Neuronal stem cell (in vitro differentiated cells): ENCODE measurements around the gene BAIAP2.

Source experiments
- DNase-seq: peaks from one replicate; pipeline ENCODE4 v3.0.0-alpha.2; 2013; ENCODE audit warnings: low spot score
- H2AFZ ChIP-seq: one replicate; pipeline ENCODE4 v1.6.1; 2013; ENCODE audit warnings: mild to moderate bottlenecking, low read length, inconsistent platforms
- H2AK5ac ChIP-seq: 2 replicates; pipeline ENCODE4 v1.6.1; 2013; ENCODE audit warnings: low read depth, mild to moderate bottlenecking, inconsistent platforms, low read length, moderate library complexity, mixed read lengths
- H2BK120ac ChIP-seq: 2 replicates; pipeline ENCODE4 v1.6.1; 2013; ENCODE audit warnings: low read depth, mild to moderate bottlenecking, inconsistent platforms, low read length, moderate library complexity, mixed read lengths
- H2BK12ac ChIP-seq: one replicate; pipeline ENCODE4 v1.6.1; 2013; ENCODE audit warnings: low read length, inconsistent platforms
- H2BK15ac ChIP-seq: 2 replicates; pipeline ENCODE4 v1.6.1; 2013; ENCODE audit warnings: mild to moderate bottlenecking, low read length, inconsistent platforms, mixed read lengths
- H2BK5ac ChIP-seq: one replicate; pipeline ENCODE4 v1.6.1; 2013; ENCODE audit warnings: inconsistent platforms, mild to moderate bottlenecking, low read length, moderate library complexity
- H3K14ac ChIP-seq: one replicate; pipeline ENCODE4 v1.6.1; 2013; ENCODE audit warnings: low read length, inconsistent platforms
- H3K18ac ChIP-seq: 2 replicates; pipeline ENCODE4 v1.6.1; 2013; ENCODE audit warnings: low read length, inconsistent platforms
- H3K23ac ChIP-seq: 2 replicates; pipeline ENCODE4 v1.6.1; 2013; ENCODE audit warnings: low read depth, mild to moderate bottlenecking, mixed read lengths, low read length, inconsistent platforms; ENCODE audit not compliant: poor library complexity
- H3K27ac ChIP-seq: replicated peaks from 3 replicates; pipeline ENCODE4 v1.5.1; 2013; ENCODE audit warnings: low read length, inconsistent platforms
- H3K27me3 ChIP-seq, 3 experiments: 2 replicates each; pipeline ENCODE4 v1.6.1; 2013; ENCODE audit warnings: low read length in 3 of 3, mild to moderate bottlenecking in 2 of 3, inconsistent platforms in 1 of 3, low read depth in 1 of 3, mixed read lengths in 1 of 3, moderate library complexity in 1 of 3; ENCODE audit not compliant: control insufficient read depth in 3 of 3, insufficient read depth in 3 of 3
- H3K36me3 ChIP-seq, 2 donors: replicated peaks in 1 of 2; 2 replicates each; pipeline ENCODE4 v1.6.1; 2013; ENCODE audit warnings: low read length in 2 of 2; ENCODE audit not compliant: control insufficient read depth in 2 of 2, insufficient read depth in 2 of 2
- H3K4ac ChIP-seq: 2 replicates; pipeline ENCODE4 v1.6.1; 2013; ENCODE audit warnings: inconsistent platforms, mild to moderate bottlenecking, low read length, moderate library complexity
- H3K4me1 ChIP-seq, 2 donors: 1 replicate in 1 of 2; 2 replicates in 1 of 2; pipeline ENCODE4 v1.6.1; 2013; ENCODE audit warnings: low read length in 2 of 2, low read depth in 1 of 2; ENCODE audit not compliant: control insufficient read depth in 2 of 2, insufficient read depth in 1 of 2
- H3K4me2 ChIP-seq: one replicate; pipeline ENCODE4 v1.6.1; 2013; ENCODE audit warnings: mild to moderate bottlenecking, low read length, inconsistent platforms; ENCODE audit not compliant: insufficient read depth, poor library complexity, severe bottlenecking
- H3K4me3 ChIP-seq, 2 donors: 2 replicates each; pipeline ENCODE4 v1.5.1; 2013; ENCODE audit warnings: low read length in 2 of 2, mild to moderate bottlenecking in 2 of 2, inconsistent platforms in 1 of 2, moderate library complexity in 1 of 2
- H3K79me1 ChIP-seq: one replicate; pipeline ENCODE4 v1.6.1; 2013; ENCODE audit warnings: low read depth, mild to moderate bottlenecking, inconsistent platforms, low read length, moderate library complexity
- H3K9ac ChIP-seq: one replicate; pipeline ENCODE4 v1.6.1; 2013; ENCODE audit warnings: mild to moderate bottlenecking, low read depth, low read length, inconsistent platforms; ENCODE audit not compliant: poor library complexity
- H3K9me3 ChIP-seq, 2 donors: replicated peaks in 1 of 2; 2 replicates each; pipeline versions ENCODE3 to v1.6.1; 2013; ENCODE audit warnings: low read length in 2 of 2, mild to moderate bottlenecking in 2 of 2, inconsistent platforms in 1 of 2, low read depth in 1 of 2, mixed read lengths in 1 of 2, moderate library complexity in 1 of 2; ENCODE audit not compliant: control insufficient read depth in 2 of 2, insufficient read depth in 1 of 2
- H4K8ac ChIP-seq: one replicate; pipeline ENCODE4 v1.6.1; 2013; ENCODE audit warnings: low read depth, mild to moderate bottlenecking, inconsistent platforms, low read length, moderate library complexity
- H4K91ac ChIP-seq: one replicate; pipeline ENCODE4 v1.6.1; 2013; ENCODE audit warnings: low read length, low read depth, mild to moderate bottlenecking, inconsistent platforms; ENCODE audit not compliant: poor library complexity
- WGBS, 2 donors: extraction: QIAGEN DNeasy Blood & Tissue Kit; methylation state at CpG; one replicate each; pipeline ENCODE4 v1.1.7; 2013; ENCODE audit warnings: missing lambda C conversion rate in 2 of 2, mixed read lengths in 1 of 2; ENCODE audit not compliant: insufficient read length in 2 of 2, insufficient replicate concordance in 1 of 2; ENCODE audit errors: extremely low coverage in 2 of 2; 5-methylcytosine and 5-hydroxymethylcytosine counted together

BAIAP2 gene

GRCh38 chr17:81053041-81053970 lies 18.4 kb downstream of the BAIAP2 start:
- Histone ChIP-seq H3K4ac (peak overlapping the region; percentile 27), H2BK120ac (no peak overlapping the region), H3K9ac (no peak overlapping the region), H3K79me1 (peaks cover 29% of the 10 kb centered on the region), H3K9me3 (no peaks in the 10 kb centered on the region), H3K36me3 (peaks cover 3 to 33% of the 10 kb centered on the region in 2 donors), H2BK12ac (no peak overlapping the region), H3K27ac (no peak overlapping the region), H4K91ac (no peak overlapping the region), H2AK5ac (no peak overlapping the region), H3K14ac (no peak overlapping the region), H4K8ac (no peak overlapping the region), H2BK15ac (no peak overlapping the region), H3K18ac (no peak overlapping the region), H3K4me2 (no peak overlapping the region), H3K4me3 (no peak overlapping the region), H3K4me1 (peaks cover 12 to 15% of the 10 kb centered on the region in 2 donors), H3K27me3 (no peaks in the 10 kb centered on the region), H3K23ac (no peak overlapping the region), H2BK5ac (no peak overlapping the region), H2AFZ (no peak overlapping the region)
- no peak for DNase-seq
- no CpG with 5 or more reads among the region's 42 CpGs for WGBS, 2 donors

GRCh38 chr17:81054308-81054707 lies 19.4 kb downstream of the BAIAP2 start:
- no peak overlapping the region for H4K8ac ChIP-seq

DNA sequence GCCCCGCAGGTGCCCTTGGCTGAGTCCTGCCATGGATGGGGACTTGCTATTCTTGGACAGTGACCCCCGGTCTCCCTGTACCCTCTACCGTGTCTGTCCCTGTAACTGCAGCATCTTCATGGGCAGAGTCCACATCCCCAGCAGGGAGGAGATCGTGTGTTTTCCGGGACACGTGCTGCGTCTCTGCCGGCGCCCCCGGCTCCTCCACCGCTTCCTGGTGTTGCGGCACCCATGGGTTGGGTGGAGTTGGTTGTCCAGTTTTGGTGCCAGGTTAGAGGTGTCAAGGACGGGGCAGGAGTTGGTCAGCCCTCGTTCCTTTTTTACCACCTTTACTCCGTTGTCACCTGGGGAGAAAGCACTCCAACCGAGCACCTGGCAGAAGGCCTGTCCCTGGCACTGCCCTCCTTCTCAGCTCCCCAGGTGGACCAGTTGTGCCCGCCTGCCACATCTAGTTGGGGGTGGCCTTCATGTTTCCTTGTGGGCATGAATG lies 20.0 kb downstream of the BAIAP2 start:
- no peak overlapping the region for H3K27ac ChIP-seq
- H3K9ac ChIP-seq = no peak overlapping the region
- H3K14ac ChIP-seq = no peak overlapping the region
- no peak for DNase-seq
- no peak overlapping the region for H2BK5ac ChIP-seq
- H3K4me1 ChIP-seq = peaks cover 12 to 13% of the 10 kb centered on the region in 2 donors
- peaks cover 7 to 47% of the 10 kb centered on the region in 2 donors for H3K36me3 ChIP-seq
- H3K23ac ChIP-seq = no peak overlapping the region
- no peaks in the 10 kb centered on the region for H3K27me3 ChIP-seq
- no peak overlapping the region for H4K8ac ChIP-seq
- H3K4me2 ChIP-seq = no peak overlapping the region
- H2AK5ac ChIP-seq = no peak overlapping the region
- no peak overlapping the region for H2BK12ac ChIP-seq
- WGBS, 2 donors = no CpG with 5 or more reads among the region's 17 CpGs
- H2AFZ ChIP-seq = no peak overlapping the region
- H3K18ac ChIP-seq = peak overlapping the region; percentile 17
- H2BK120ac ChIP-seq = no peak overlapping the region
- no peak overlapping the region for H3K4me3 ChIP-seq
- no peaks in the 10 kb centered on the region for H3K9me3 ChIP-seq
- no peak overlapping the region for H3K4ac ChIP-seq
- peaks cover 22% of the 10 kb centered on the region for H3K79me1 ChIP-seq
- H4K91ac ChIP-seq = no peak overlapping the region
- no peak overlapping the region for H2BK15ac ChIP-seq

More at GRCh38 chr17:81054308-81054707, 19.4 kb downstream of the BAIAP2 start:
- no CpG with 5 or more reads among the region's 12 CpGs for WGBS, 2 donors
- Histone ChIP-seq H3K79me1 (peaks cover 27% of the 10 kb centered on the region), H3K14ac (no peak overlapping the region), H2BK5ac (no peak overlapping the region), H3K4me2 (no peak overlapping the region), H3K9me3 (no peaks in the 10 kb centered on the region), H3K4ac (no peak overlapping the region), H2BK12ac (no peak overlapping the region), H3K9ac (peak overlapping the region; percentile 60), H3K36me3 (peaks cover 7 to 42% of the 10 kb centered on the region in 2 donors), H2BK120ac (no peak overlapping the region), H2AFZ (no peak overlapping the region), H3K4me1 (peaks cover 12 to 15% of the 10 kb centered on the region in 2 donors), H3K18ac (peak overlapping the region; percentile 57), H3K27ac (no peak overlapping the region), H3K23ac (no peak overlapping the region), H4K91ac (no peak overlapping the region), H3K4me3 (no peak overlapping the region), H2AK5ac (no peak overlapping the region), H3K27me3 (no peaks in the 10 kb centered on the region), H2BK15ac (no peak overlapping the region)
- no peak for DNase-seq

GRCh38 chr17:81056312-81056711 lies 21.4 kb downstream of the BAIAP2 start:
- Histone ChIP-seq H3K4ac (no peak overlapping the region), H2AK5ac (no peak overlapping the region), H3K27ac (no peak overlapping the region), H3K23ac (no peak overlapping the region), H3K9me3 (no peaks in the 10 kb centered on the region), H4K8ac (no peak overlapping the region), H4K91ac (no peak overlapping the region), H3K79me1 (peaks cover 15% of the 10 kb centered on the region), H3K18ac (no peak overlapping the region), H3K36me3 (peaks cover 7 to 57% of the 10 kb centered on the region in 2 donors), H2BK12ac (no peak overlapping the region), H2BK15ac (no peak overlapping the region), H3K9ac (peak overlapping the region; percentile 60), H2BK120ac (no peak overlapping the region), H3K14ac (no peak overlapping the region), H3K4me2 (no peak overlapping the region), H2AFZ (no peak overlapping the region), H2BK5ac (no peak overlapping the region), H3K4me1 (peaks cover 8 to 12% of the 10 kb centered on the region in 2 donors), H3K27me3 (no peaks in the 10 kb centered on the region), H3K4me3 (no peak overlapping the region)
- no peak for DNase-seq
- no CpG with 5 or more reads among the region's 19 CpGs for WGBS, 2 donors
